ENCODE data around the gene TRIM7. TPM values are rescaled to one million over a fixed set of nuclear protein-coding genes. Genes with fewer than 3 reads are reported as not detected.
A peak's percentile ranks its signal among the peaks of the same experiment; 100 is the strongest.

The TRIM7 gene
- total RNA-seq, 2 donors from 2014 or later: not detected

- Histone ChIP-seq H3K4me3 (ENCODE audit: low read length) (no peak overlapping the region), H3K27me3 (ENCODE audit: control insufficient read depth, insufficient read depth, low read length, poor library complexity, severe bottlenecking) (no peaks in the 10 kb centered on the region), H3K9ac (ENCODE audit: extremely low read depth, low read length, poor library complexity, severe bottlenecking) (no peak overlapping the region), H3K4me1 (ENCODE audit: control insufficient read depth, insufficient read depth, low read length) (no peaks in the 10 kb centered on the region), H3K36me3 (ENCODE audit: control insufficient read depth, insufficient read depth, low read length) (no peaks in the 10 kb centered on the region), H3K27ac (ENCODE audit: low read depth, low read length) (peak overlapping the region; percentile 73), H3K9me3 (ENCODE audit: control insufficient read depth, low read length) (no peaks in the 10 kb centered on the region)
- DNase-seq: peak; percentile 80
- Mint-ChIP-seq H3K4me1 (peaks cover 11% of the 10 kb centered on the region), H3K9me3 (no peaks in the 10 kb centered on the region), H3K27ac (peak overlapping the region; percentile 75), H3K36me3 (ENCODE audit: low read depth) (no peaks in the 10 kb centered on the region), H3K27me3 (ENCODE audit: insufficient read depth) (peaks cover 45% of the 10 kb centered on the region), H3K4me3 (peak overlapping the region; percentile 37)
- no peak for TF ChIP-seq CTCF (conservative IDR thresholded peaks at IDR 0.05)
- 71 to 88% methylated on average over 4 to 15 of the region's 21 CpGs for WGBS, 2 experiments (ENCODE audit: insufficient coverage in 1 of 2, insufficient read length in 1 of 2)
These were observed 44.7 kb downstream of the TRIM7 start for GRCh38 chr5:181160152-181160754.

- Mint-ChIP-seq H3K27me3 (ENCODE audit: insufficient read depth) (peaks cover 48% of the 10 kb centered on the region), H3K9me3 (peaks cover 2% of the 10 kb centered on the region), H3K27ac (peak overlapping the region; percentile 89), H3K4me3 (no peak overlapping the region), H3K36me3 (ENCODE audit: low read depth) (no peaks in the 10 kb centered on the region), H3K4me1 (peaks cover 11% of the 10 kb centered on the region)
- Histone ChIP-seq H3K9me3 (ENCODE audit: control insufficient read depth, low read length) (no peaks in the 10 kb centered on the region), H3K27me3 (ENCODE audit: control insufficient read depth, insufficient read depth, low read length, poor library complexity, severe bottlenecking) (no peaks in the 10 kb centered on the region), H3K4me3 (ENCODE audit: low read length) (no peak overlapping the region), H3K9ac (ENCODE audit: extremely low read depth, low read length, poor library complexity, severe bottlenecking) (no peak overlapping the region), H3K4me1 (ENCODE audit: control insufficient read depth, insufficient read depth, low read length) (no peaks in the 10 kb centered on the region), H3K36me3 (ENCODE audit: control insufficient read depth, insufficient read depth, low read length) (no peaks in the 10 kb centered on the region), H3K27ac (ENCODE audit: low read depth, low read length) (no peak overlapping the region)
- TF ChIP-seq CTCF (conservative IDR thresholded peaks at IDR 0.05): peak; percentile 92
- DNase-seq: peak; percentile 98
- 55 to 61% methylated on average over 8 to 20 of the region's 20 CpGs for WGBS, 2 experiments (ENCODE audit: insufficient coverage in 1 of 2, insufficient read length in 1 of 2)
These were observed 45.5 kb downstream of the TRIM7 start for GRCh38 chr5:181159286-181160151.

GRCh38 chr5:181158869-181159268 lies 46.1 kb downstream of the TRIM7 start:
- Mint-ChIP-seq H3K27ac (no peak overlapping the region), H3K27me3 (ENCODE audit: insufficient read depth) (peaks cover 51% of the 10 kb centered on the region), H3K4me1 (peaks cover 11% of the 10 kb centered on the region), H3K4me3 (no peak overlapping the region), H3K36me3 (ENCODE audit: low read depth) (no peaks in the 10 kb centered on the region), H3K9me3 (peaks cover 2% of the 10 kb centered on the region)
- Histone ChIP-seq H3K4me3 (ENCODE audit: low read length) (no peak overlapping the region), H3K27me3 (ENCODE audit: control insufficient read depth, insufficient read depth, low read length, poor library complexity, severe bottlenecking) (no peaks in the 10 kb centered on the region), H3K36me3 (ENCODE audit: control insufficient read depth, insufficient read depth, low read length) (no peaks in the 10 kb centered on the region), H3K9me3 (ENCODE audit: control insufficient read depth, low read length) (peaks cover 2% of the 10 kb centered on the region), H3K9ac (ENCODE audit: extremely low read depth, low read length, poor library complexity, severe bottlenecking) (no peak overlapping the region), H3K27ac (ENCODE audit: low read depth, low read length) (no peak overlapping the region), H3K4me1 (ENCODE audit: control insufficient read depth, insufficient read depth, low read length) (no peaks in the 10 kb centered on the region)
- TF ChIP-seq CTCF (conservative IDR thresholded peaks at IDR 0.05): no peak
- DNase-seq: peak; percentile 15
- 96% methylated on average over 3 of the region's 3 CpGs; no CpG with 5 or more reads in 1 of the 2 experiments for WGBS, 2 experiments (ENCODE audit: insufficient coverage in 1 of 2, insufficient read length in 1 of 2)
